Heart right ventricle (tissue), 16 donors: ENCODE results near the gene N4BP2. TPM values are rescaled to one million over a fixed set of nuclear protein-coding genes. Genes with fewer than 3 reads are reported as not detected.

ENCODE experiments used
- ATAC-seq, 8 donors: fragments of 200-7000 bp; cut with Tn5 transposase; one replicate each; pipeline ENCODE4 v1.9.1; 2020; ENCODE audit warnings: mild to moderate bottlenecking in 8 of 8, moderate library complexity in 8 of 8, moderate number of reproducible peaks in 1 of 8
- DNase-seq, 2 donors: peaks; one replicate each; pipeline ENCODE4 v3.0.0-alpha.2; 2020
- H3K27ac ChIP-seq, 10 donors: fragments of 200-600 bp; sonication (generic) in 2 of 10; one replicate each; pipeline versions ENCODE4 v1.5.0 to v1.8.0; 2020 to 2022; ENCODE audit warnings: mild to moderate bottlenecking in 3 of 10
- H3K27me3 ChIP-seq, 7 donors: fragments of 200-600 bp; one replicate each; pipeline ENCODE4 v1.8.0; 2021 to 2022; ENCODE audit warnings: mild to moderate bottlenecking in 2 of 7
- H3K36me3 ChIP-seq, 9 donors: fragments of 200-600 bp; sonication (generic) in 1 of 9; one replicate each; pipeline versions ENCODE4 v1.5.0 to v1.8.0; 2020 to 2022; ENCODE audit warnings: mild to moderate bottlenecking in 2 of 9
- H3K4me1 ChIP-seq, 9 donors: fragments of 200-600 bp; sonication (generic) in 1 of 9; one replicate each; pipeline versions ENCODE4 v1.5.0 to v1.8.0; 2020 to 2022; ENCODE audit warnings: mild to moderate bottlenecking in 4 of 9
- H3K4me3 ChIP-seq, 10 donors: fragments of 200-600 bp; sonication (generic) in 2 of 10; one replicate each; pipeline versions ENCODE4 v1.5.0 to v1.8.0; 2020 to 2022; ENCODE audit warnings: mild to moderate bottlenecking in 7 of 10, moderate library complexity in 2 of 10
- H3K9me3 ChIP-seq, 11 donors: fragments of 200-600 bp in 10 of 11; sonication (generic) in 2 of 11; one replicate each; pipeline versions ENCODE4 v1.5.0 to v1.8.0; 2013 to 2022; ENCODE audit warnings: mild to moderate bottlenecking in 2 of 11, control low read depth in 1 of 11, moderate library complexity in 1 of 11
- CTCF ChIP-seq, 9 donors: fragments of 200-600 bp; sonication (generic) in 2 of 9; IDR thresholded peaks; one replicate each; pipeline versions ENCODE4 v1.5.0 to v1.8.0; 2021 to 2022; ENCODE audit warnings: antibody characterized with exemption in 9 of 9, mild to moderate bottlenecking in 5 of 9, moderate library complexity in 1 of 9
- WGBS, 2 donors: extraction: QIAGEN DNeasy Blood & Tissue Kit; methylation state at CpG; one replicate each; pipeline ENCODE4 v1.1.7; 2013; ENCODE audit warnings: inconsistent platforms in 1 of 2; 5-methylcytosine and 5-hydroxymethylcytosine counted together
- intact Hi-C, 10 donors: fragments of 100-400 bp; cut with DNase I; formaldehyde crosslinking; loops; one replicate each; pipeline versions ENCODE4 v1.11.1 to v1.14.2; 2022
- polyA plus RNA-seq, 2 donors: library from polyadenylated mRNA; stranded (reverse); fragments of 200-250 nt; gene quantifications; one replicate each; pipeline ENCODE4 v1.2.3, GENCODE V29; 2013
- total RNA-seq, 10 donors: library from RNA; stranded (reverse); fragmentation: NEBNext Ultra II Directional in 3 of 10; extraction: Animal tissue kit (Norgen Biotek cat#: 25700) in 3 of 10; gene quantifications; one replicate each; pipeline versions ENCODE4 v1.2.1 to v1.2.4, GENCODE V29; 2021 to 2023
- donor health status: Arrhythmogenic right ventricular cardiomyopathy.
- donor health status: ischemic (EF 13 %, LVEDD 7.1; RV severe dilation, severe dysfunction).
- donor health status: healthy with polysubstance abuse.
- donor health status: DM: no; HTN: yes; CAD: no.
- donor health status: DM: no; HTN: no; CAD: no.
- donor health status: ischemic (EF 25% LVEDD 6.9; RV normal size, moderate dysfunction).
- donor health status: ischemic (EF 25% LVEDD 5.7; RV mildly dilated, moderate dysfunction).
- donor health status: healthy.
- donor health status: DM: yes; HTN: yes; CAD: no.
- donor health status: Ischemic cardiomyopathy.
- donor health status: ischemic (EF 35%, LVEDD 5.7; RV mildly dilated, moderate dysfunction).
- donor health status: nonischemic (EF 11% LVEDD 7.7; RV severe dilation, severe dysfunction).
- donor health status: DM: yes; HTN: yes; CAD: no.
- donor health status: PGD.
- donor health status: ischemic (EF 29% LVEDD 5.4; RV normal size, mild dysfunction).
- donor health status: nonischemic (EF 23%, LVEDD 6.1; RV moderate dilation, normal function).

The N4BP2 gene
- total and polyA plus RNA-seq, 12 donors: 0.65 to 6.9 (median 5.1) TPM

DNA sequence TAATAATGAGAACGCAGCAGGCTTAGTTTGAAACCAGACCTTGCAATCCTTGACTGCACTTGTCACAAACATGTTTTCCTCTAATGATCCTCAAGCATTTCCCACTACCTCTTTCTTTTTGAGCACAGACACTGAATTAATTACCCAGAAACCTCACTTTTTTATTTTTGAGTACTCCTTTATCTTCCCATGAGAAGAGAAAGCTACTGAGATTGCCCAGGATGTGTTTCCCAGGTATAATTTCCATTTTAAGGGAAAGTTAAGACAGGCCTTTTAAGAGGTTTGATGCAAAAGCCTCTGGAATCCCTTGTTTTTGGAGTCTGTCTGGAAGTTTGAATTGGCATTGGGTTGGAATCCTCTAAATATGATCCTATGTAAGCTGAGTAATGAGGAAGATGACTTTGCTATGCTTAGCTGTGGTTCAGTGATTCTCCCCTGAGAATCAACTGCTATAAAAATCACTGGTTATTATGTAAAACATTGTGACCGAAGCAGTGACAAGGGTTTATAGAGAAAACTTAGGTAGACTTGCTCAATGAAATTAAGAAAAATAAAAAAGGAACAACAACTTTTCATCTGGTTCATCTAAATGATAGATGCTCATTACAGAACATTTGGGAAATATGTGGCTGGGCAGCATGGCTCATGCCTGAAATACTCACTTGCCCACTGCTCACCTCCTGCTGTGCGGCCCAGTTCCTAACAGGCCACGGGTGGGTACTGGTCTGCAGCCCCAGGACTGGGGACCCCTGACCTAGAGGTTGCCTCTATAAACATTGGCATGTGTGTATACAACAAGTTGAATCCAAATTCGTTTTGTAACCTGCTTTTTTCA is 129.4 kb downstream of the N4BP2 start:
- intact Hi-C loops: no loop called here
- no peak for TF ChIP-seq CTCF (IDR thresholded peaks at IDR 0.05)
- H3K36me3 ChIP-seq: no peaks in the 10 kb centered on the region
- peaks cover 0 to 20% (median 0%) of the 10 kb centered on the region in 9 donors for H3K4me1 ChIP-seq
- WGBS, 2 donors: 80 to 88% methylated on average over 5 of the region's 5 CpGs
- peaks cover 0 to 5% (median 0%) of the 10 kb centered on the region in 7 donors for H3K27me3 ChIP-seq
- ATAC-seq (no peak), DNase-seq (no peak)
- H3K27ac ChIP-seq: no peak overlapping the region
- no peak overlapping the region for H3K4me3 ChIP-seq
- no peaks in the 10 kb centered on the region for H3K9me3 ChIP-seq

DNA sequence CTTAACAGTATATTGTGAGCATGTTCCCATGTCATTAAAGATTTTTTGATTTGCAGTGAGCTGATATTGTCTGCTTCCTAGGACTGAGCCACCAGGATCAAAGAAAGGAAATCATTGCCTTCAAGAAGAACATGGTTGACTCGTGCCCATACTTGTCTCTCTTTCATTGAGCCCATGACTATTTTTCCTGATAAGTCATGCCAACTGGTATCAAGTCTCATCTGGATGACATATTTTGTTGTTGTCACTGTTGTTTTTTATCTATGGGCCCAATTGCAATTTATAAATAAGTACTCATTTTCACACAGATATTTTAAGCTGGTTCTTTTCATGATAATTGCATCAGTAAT is 130.0 kb downstream of the N4BP2 start:
- intact Hi-C loops: no loop called here
- 89 to 92% methylated on average over 1 of the region's 1 CpG for WGBS, 2 donors

DNA sequence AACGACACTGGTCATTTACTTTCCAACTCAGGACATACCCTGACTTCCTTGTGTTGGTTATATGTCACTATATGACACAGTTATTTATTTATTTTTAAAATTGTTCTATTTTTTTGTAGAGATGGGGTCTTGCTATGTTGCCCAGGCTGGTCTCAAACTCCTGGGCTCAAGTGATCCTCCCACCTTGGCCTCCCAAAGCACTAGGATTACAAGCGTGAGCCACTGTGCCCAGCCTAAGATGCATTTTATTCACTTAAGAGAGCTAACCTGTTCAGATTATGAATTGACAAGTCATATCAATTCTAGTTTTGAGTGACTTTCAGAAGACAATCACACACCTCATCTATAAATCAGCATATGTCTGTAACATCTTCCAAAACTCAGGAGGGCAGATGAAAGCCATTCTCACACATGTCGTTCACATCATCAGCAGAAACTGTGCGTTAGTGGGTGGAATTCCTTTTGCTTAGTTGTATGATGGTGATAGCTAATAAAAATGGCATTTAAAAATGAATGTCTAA is 130.8 kb downstream of the N4BP2 start:
- Histone ChIP-seq H3K4me1 (peaks cover 0 to 20% (median 0%) of the 10 kb centered on the region in 9 donors), H3K27ac (no peak overlapping the region), H3K9me3 (no peaks in the 10 kb centered on the region), H3K4me3 (no peak overlapping the region), H3K36me3 (no peaks in the 10 kb centered on the region), H3K27me3 (peaks cover 0 to 3% (median 0%) of the 10 kb centered on the region in 7 donors)
- no peak for TF ChIP-seq CTCF (IDR thresholded peaks at IDR 0.05)
- DNase-seq (no peak), ATAC-seq (no peak)
- 89 to 92% methylated on average over 4 of the region's 4 CpGs for WGBS, 2 donors
- intact Hi-C loops: no loop called here

More for the DNA sequence above, 130.0 kb downstream of the N4BP2 start:
- no peaks in the 10 kb centered on the region for H3K9me3 ChIP-seq
- no peak overlapping the region for H3K4me3 ChIP-seq
- TF ChIP-seq CTCF (IDR thresholded peaks at IDR 0.05): no peak
- H3K27ac ChIP-seq: no peak overlapping the region
- ATAC-seq: no peak
- DNase-seq: no peak
- H3K27me3 ChIP-seq: peaks cover 0 to 5% (median 0%) of the 10 kb centered on the region in 7 donors
- H3K36me3 ChIP-seq: no peaks in the 10 kb centered on the region
- H3K4me1 ChIP-seq: peaks cover 0 to 20% (median 0%) of the 10 kb centered on the region in 9 donors

DNA sequence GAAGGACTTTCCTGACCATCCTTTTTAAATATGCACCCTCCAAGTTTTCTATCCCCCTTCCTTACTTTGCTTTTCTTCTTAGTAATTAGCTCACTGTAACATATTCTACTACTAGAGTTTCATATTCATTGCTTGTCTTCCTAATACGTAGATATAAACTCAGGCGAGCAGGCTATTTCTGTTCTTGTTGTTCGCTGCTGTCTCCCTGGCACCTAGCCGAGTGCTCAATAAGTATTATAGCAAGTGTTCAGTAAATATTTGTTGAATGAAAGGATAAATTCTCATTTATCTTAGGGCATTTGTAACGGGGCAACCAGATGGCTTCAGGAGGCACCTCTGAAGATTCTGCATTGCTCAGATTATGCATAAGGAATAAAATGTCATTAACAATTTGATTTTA is 133.4 kb downstream of the N4BP2 start:
- intact Hi-C loops: no loop called here
- H3K36me3 ChIP-seq: no peaks in the 10 kb centered on the region
- H3K4me1 ChIP-seq: peaks cover 0 to 17% (median 0%) of the 10 kb centered on the region in 9 donors
- no peak overlapping the region for H3K4me3 ChIP-seq
- H3K27me3 ChIP-seq: peaks cover 0 to 6% (median 0%) of the 10 kb centered on the region in 7 donors
- no peaks in the 10 kb centered on the region for H3K9me3 ChIP-seq
- no peak for TF ChIP-seq CTCF (IDR thresholded peaks at IDR 0.05)
- H3K27ac ChIP-seq: peak overlapping the region in 1 of 10 donors; percentile 57
- WGBS, 2 donors: 53 to 54% methylated on average over 5 of the region's 5 CpGs
- DNase-seq (no peak), ATAC-seq (no peak)
